HCEC 1CT (cell line): Measurements from ENCODE around the gene DHDH.

Source experiments
- DNase-seq: peaks from one replicate; pipeline ENCODE4 v3.0.0-alpha.2; 2017

DHDH gene

GRCh38 chr19:48950830-48951519 is 17.5 kb downstream of the DHDH start:
- DNase-seq, result no peak

GRCh38 chr19:48953141-48953540 is 19.6 kb downstream of the DHDH start:
- no peak for DNase-seq

- no peak for DNase-seq
These were observed 20.6 kb downstream of the DHDH start for GRCh38 chr19:48953990-48954594.

GRCh38 chr19:48954595-48955307 is 21.3 kb downstream of the DHDH start, which contains the start of gene BAX:
Gene BAX (plus strand): TSS chr19:48954875. CDS start chr19:48954929, 54 bp downstream.
- peak; percentile 93 for DNase-seq

GRCh38 chr19:48955308-48955958 is 21.9 kb downstream of the DHDH start:
- no peak for DNase-seq

- DNase-seq, result no peak
These were observed 24.5 kb downstream of the DHDH start for GRCh38 chr19:48958006-48958405.

- no peak for DNase-seq
These were observed 26.1 kb downstream of the DHDH start for GRCh38 chr19:48959341-48960239.

- no peak for DNase-seq
These were observed 27.7 kb downstream of the DHDH start for GRCh38 chr19:48961051-48961649.

GRCh38 chr19:48961673-48962028 is 28.2 kb downstream of the DHDH start:
- no peak for DNase-seq

GRCh38 chr19:48962029-48962848 is 28.7 kb downstream of the DHDH start:
- peak; percentile 17 for DNase-seq

GRCh38 chr19:48962849-48963165 is 29.3 kb downstream of the DHDH start:
- no peak for DNase-seq

GRCh38 chr19:48963371-48964204 is 30.1 kb downstream of the DHDH start:
- peak; percentile 72 for DNase-seq

GRCh38 chr19:48964205-48965039 is 30.9 kb downstream of the DHDH start:
- peak; percentile 49 for DNase-seq

- DNase-seq, result peak; percentile 95
These were observed 31.7 kb downstream of the DHDH start, which contains the start of gene FTL for GRCh38 chr19:48965040-48965805. Gene FTL (plus strand): TSS chr19:48965309. CDS start chr19:48965508, 199 bp downstream.

GRCh38 chr19:48965806-48966540 is 32.5 kb downstream of the DHDH start:
- peak; percentile 64 for DNase-seq

- DNase-seq, result peak; percentile 24
These were observed 33.2 kb downstream of the DHDH start for GRCh38 chr19:48966541-48967345.
